ENCODE measurements around the gene MTX1. TPM values are rescaled to one million over a fixed set of nuclear protein-coding genes. Genes with fewer than 3 reads are reported as not detected.

The MTX1 gene
- polyA plus RNA-seq, 1 experiment, result 44.6 TPM

- Histone ChIP-seq H3K27me3 (ENCODE audit: control insufficient read depth, insufficient read depth, low read length) (no peaks in the 10 kb centered on the region), H3K4me3 (ENCODE audit: low read depth, low read length) (no peak overlapping the region), H3K27ac (ENCODE audit: low read depth, low read length) (no peak overlapping the region), H3K9me3 (ENCODE audit: control insufficient read depth, insufficient read depth, low read length) (no peaks in the 10 kb centered on the region; the same call in 1 of the 2 replicates)
- CTCF ChIA-PET, result interaction anchor here (1.1 to 4.4 kb wide), 5 partner anchors 18 to 473 kb away, joined by 3 to 69 read pairs (median 3); no protein-coding TSS in a partner anchor
- POLR2A ChIA-PET, result interaction anchor here (0.5 kb wide), 1 partner anchor 18 kb away, joined by 3 read pairs; no protein-coding TSS in a partner anchor
- no peak for DNase-seq (ENCODE audit: low read depth, low spot score)
- no peak for TF ChIP-seq CTCF (IDR thresholded peaks at IDR 0.05; ENCODE audit: low read depth, low read length)
Measured at GRCh38 chr1:155175927-155176371, 32.5 kb upstream of the MTX1 start.

DNA sequence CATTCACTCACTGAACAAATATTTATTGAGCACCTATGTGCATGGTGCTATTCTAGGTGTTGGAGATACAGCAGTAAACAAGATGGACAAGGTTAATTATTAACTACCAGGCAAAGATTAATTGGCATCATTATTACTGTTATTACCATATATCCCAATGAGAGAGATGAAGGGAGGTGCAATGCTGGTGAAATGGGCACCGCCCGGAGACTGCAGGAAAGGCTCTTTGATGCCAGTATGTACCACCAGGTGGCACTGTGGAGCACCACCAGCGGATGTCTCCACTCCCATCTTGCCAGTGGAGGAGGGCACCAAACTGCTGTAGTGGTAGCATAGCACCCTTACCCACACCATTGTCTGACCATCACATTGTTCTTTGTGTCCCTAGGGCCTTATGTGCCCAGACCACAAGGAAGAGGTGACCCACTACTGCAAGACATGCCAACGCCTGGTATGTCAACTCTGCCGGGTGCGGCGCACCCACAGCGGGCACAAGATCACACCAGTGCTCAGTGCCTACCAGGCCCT, 31.9 kb upstream of the MTX1 start:
- Histone ChIP-seq H3K4me3 (ENCODE audit: low read depth, low read length) (no peak overlapping the region), H3K9me3 (ENCODE audit: control insufficient read depth, insufficient read depth, low read length) (no peaks in the 10 kb centered on the region; the same call in 1 of the 2 replicates), H3K27ac (ENCODE audit: low read depth, low read length) (no peak overlapping the region), H3K27me3 (ENCODE audit: control insufficient read depth, insufficient read depth, low read length) (no peaks in the 10 kb centered on the region)
- DNase-seq (ENCODE audit: low read depth, low spot score), result no peak
- peak; percentile 89 for TF ChIP-seq CTCF (IDR thresholded peaks at IDR 0.05; ENCODE audit: low read depth, low read length)
- ChIA-PET CTCF (interaction anchor here (1.0 to 1.8 kb wide), 3 partner anchors 18 to 68 kb away, joined by 3 to 16 read pairs (median 4); no protein-coding TSS in a partner anchor), POLR2A (no interaction called here)

- DNase-seq (ENCODE audit: low read depth, low spot score), result no peak
- H3K27me3 ChIP-seq (ENCODE audit: control insufficient read depth, insufficient read depth, low read length), result no peaks in the 10 kb centered on the region
- no peak for TF ChIP-seq CTCF (IDR thresholded peaks at IDR 0.05; ENCODE audit: low read depth, low read length)
Measured at GRCh38 chr1:155177192-155177917, 31.1 kb upstream of the MTX1 start.

DNA sequence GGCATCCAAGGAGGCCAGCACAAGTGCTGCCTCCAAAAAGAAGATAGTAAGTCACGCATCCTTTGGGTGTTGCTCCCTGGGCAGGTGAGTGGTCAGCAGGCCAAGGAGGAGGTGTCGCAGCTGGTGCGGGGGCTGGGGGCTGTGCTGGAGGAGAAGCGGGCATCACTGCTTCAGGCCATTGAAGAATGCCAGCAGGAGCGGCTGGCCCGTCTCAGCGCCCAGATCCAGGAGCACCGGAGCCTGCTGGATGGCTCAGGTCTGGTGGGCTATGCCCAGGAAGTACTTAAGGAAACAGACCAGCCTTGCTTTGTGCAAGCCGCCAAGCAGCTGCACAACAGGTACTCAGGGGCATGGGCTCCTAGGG, 30.6 kb upstream of the MTX1 start:
- POLR2A ChIA-PET, result no interaction called here
- H3K27me3 ChIP-seq (ENCODE audit: control insufficient read depth, insufficient read depth, low read length), result no peaks in the 10 kb centered on the region
- no peak for TF ChIP-seq CTCF (IDR thresholded peaks at IDR 0.05; ENCODE audit: low read depth, low read length)
- no peak for DNase-seq (ENCODE audit: low read depth, low spot score)
- no peak overlapping the region for H3K4me3 ChIP-seq (ENCODE audit: low read depth, low read length)
- no peaks in the 10 kb centered on the region; the same call in 1 of the 2 replicates for H3K9me3 ChIP-seq (ENCODE audit: control insufficient read depth, insufficient read depth, low read length)
- no peak overlapping the region for H3K27ac ChIP-seq (ENCODE audit: low read depth, low read length)
- CTCF ChIA-PET, result interaction anchor here (0.5 to 1.8 kb wide), 4 partner anchors 16 to 928 kb away, joined by 3 to 16 read pairs (median 4); no protein-coding TSS in a partner anchor

More at GRCh38 chr1:155177192-155177917, 31.1 kb upstream of the MTX1 start:
- no peak overlapping the region for H3K27ac ChIP-seq (ENCODE audit: low read depth, low read length)
- no peaks in the 10 kb centered on the region; the same call in 1 of the 2 replicates for H3K9me3 ChIP-seq (ENCODE audit: control insufficient read depth, insufficient read depth, low read length)
- H3K4me3 ChIP-seq (ENCODE audit: low read depth, low read length), result no peak overlapping the region
- CTCF ChIA-PET, result interaction anchor here (0.5 to 1.8 kb wide), 4 partner anchors 17 to 928 kb away, joined by 3 to 16 read pairs (median 4); no protein-coding TSS in a partner anchor
- POLR2A ChIA-PET, result no interaction called here

Measured in AG04450 (cell line).